Activated CD8-positive, alpha-beta T cell treated with anti-CD3 and anti-CD28 coated beads, Interleukin-2, amount 10 ng/mL, durations not matched to agents 7 days and 5 days (primary cell): ENCODE results near the gene VARS2. TPM values are rescaled to one million over a fixed set of nuclear protein-coding genes. Genes with fewer than 3 reads are reported as not detected.
"Not testable (repeated sequence)": the region's sequence is repeated elsewhere in the genome, so short reads cannot be mapped to it uniquely, and the experiment has no call there.

Source experiments
- ATAC-seq: fragments of 150-1000 bp; cut with Tn5 transposase; one replicate; pipeline ENCODE4 v1.10.0; 2021; ENCODE audit warnings: moderate library complexity
- CTCF ChIA-PET: fragments of 350-600 bp; sonication (Branson Sonifier 250); formaldehyde crosslinking; loops from one replicate; lab custom pipeline; 2021; ENCODE audit warnings: antibody characterized with exemption; lab: Charles Lee
- POLR2A ChIA-PET: fragments of 350-600 bp; sonication (Branson Sonifier 250); formaldehyde crosslinking; loops from one replicate; lab custom pipeline; 2021; ENCODE audit warnings: antibody characterized with exemption; lab: Charles Lee
- DNase-seq: peaks from one replicate; pipeline ENCODE4 v3.0.0-alpha.2; 2020
- H3K27ac Mint-ChIP-seq: one replicate; pipeline ENCODE4 v1.8.0; 2021; ENCODE audit warnings: mild to moderate bottlenecking, mixed read lengths
- H3K27me3 Mint-ChIP-seq: one replicate; pipeline ENCODE4 v1.8.0; 2021; ENCODE audit warnings: low read depth, mixed read lengths
- H3K36me3 Mint-ChIP-seq: one replicate; pipeline ENCODE4 v1.8.0; 2021; ENCODE audit warnings: low read depth, mixed read lengths
- H3K4me1 Mint-ChIP-seq: one replicate; pipeline ENCODE4 v1.8.0; 2021; ENCODE audit warnings: low read depth, mixed read lengths
- H3K4me3 Mint-ChIP-seq: one replicate; pipeline ENCODE4 v1.8.0; 2021; ENCODE audit warnings: mild to moderate bottlenecking, mixed read lengths
- H3K9me3 Mint-ChIP-seq: one replicate; pipeline ENCODE4 v1.8.0; 2022; ENCODE audit warnings: mixed read lengths; ENCODE audit not compliant: insufficient read depth
- total RNA-seq, 2 experiments: library from RNA; stranded (reverse); gene quantifications; one replicate each; pipeline ENCODE4 v1.2.3, GENCODE V29; 2021

The VARS2 gene
- total RNA-seq, 2 experiments from 2014 or later, result 38.4 to 38.8 TPM

- Mint-ChIP-seq H3K4me3 (peak overlapping the region; percentile 58), H3K27me3 (peaks cover 69% of the 10 kb centered on the region), H3K4me1 (peaks cover 9% of the 10 kb centered on the region), H3K9me3 (no peaks in the 10 kb centered on the region), H3K36me3 (no peaks in the 10 kb centered on the region), H3K27ac (no peak overlapping the region)
- ATAC-seq (no peak), DNase-seq (no peak)
- ChIA-PET CTCF (interaction anchor here (0.9 to 1.8 kb wide), 4 partner anchors 8 to 133 kb away, joined by 3 to 8 read pairs (median 5); no protein-coding TSS in a partner anchor), POLR2A (interaction anchor here (0.7 to 1.0 kb wide), 3 partner anchors 10 to 212 kb away, joined by 3 to 4 read pairs (median 4); partner anchors contain the start of gene VARS2)
Observed at GRCh38 chr6:30954631-30955366, 40.8 kb downstream of the VARS2 start.

- H3K9me3 Mint-ChIP-seq, result no peaks in the 10 kb centered on the region
- peak; percentile 92 for ATAC-seq
- peaks cover 9% of the 10 kb centered on the region for H3K4me1 Mint-ChIP-seq
- peak overlapping the region; percentile 58 for H3K4me3 Mint-ChIP-seq
- H3K27ac Mint-ChIP-seq, result no peak overlapping the region
- peaks cover 67% of the 10 kb centered on the region for H3K27me3 Mint-ChIP-seq
- ChIA-PET CTCF (interaction anchor here (0.9 to 1.8 kb wide), 4 partner anchors 8 to 132 kb away, joined by 3 to 8 read pairs (median 5); no protein-coding TSS in a partner anchor), POLR2A (interaction anchor here (0.7 to 1.0 kb wide), 3 partner anchors 9 to 212 kb away, joined by 3 to 4 read pairs (median 4); partner anchors contain the start of gene VARS2)
- peak; percentile 69 for DNase-seq
- H3K36me3 Mint-ChIP-seq, result no peaks in the 10 kb centered on the region
Observed at GRCh38 chr6:30955367-30956042, 41.5 kb downstream of the VARS2 start.

GRCh38 chr6:30957716-30958115, 43.7 kb downstream of the VARS2 start:
- ATAC-seq (no peak), DNase-seq (no peak)
- Mint-ChIP-seq H3K4me1 (peaks cover 9% of the 10 kb centered on the region), H3K9me3 (no peaks in the 10 kb centered on the region), H3K36me3 (no peaks in the 10 kb centered on the region), H3K27ac (no peak overlapping the region), H3K27me3 (peaks cover 50% of the 10 kb centered on the region), H3K4me3 (no peak overlapping the region)
- ChIA-PET POLR2A (no interaction called here), CTCF (interaction anchor here (0.9 to 1.1 kb wide), 2 partner anchors 42 to 130 kb away, joined by 3 read pairs; no protein-coding TSS in a partner anchor)

- DNase-seq (no peak), ATAC-seq (no peak)
- H3K27ac Mint-ChIP-seq, result no peak overlapping the region
- H3K4me3 Mint-ChIP-seq, result no peak overlapping the region
- POLR2A ChIA-PET, result no interaction called here
- no peaks in the 10 kb centered on the region for H3K36me3 Mint-ChIP-seq
- H3K9me3 Mint-ChIP-seq, result no peaks in the 10 kb centered on the region
- CTCF ChIA-PET, result interaction anchor here (0.7 kb wide), 1 partner anchor 126 kb away, joined by 3 read pairs; no protein-coding TSS in a partner anchor
- peaks cover 26% of the 10 kb centered on the region for H3K4me1 Mint-ChIP-seq
- H3K27me3 Mint-ChIP-seq, result peaks cover 51% of the 10 kb centered on the region
Observed at GRCh38 chr6:30960907-30961673, 47.1 kb downstream of the VARS2 start.

- Mint-ChIP-seq H3K27me3 (peaks cover 47% of the 10 kb centered on the region), H3K4me3 (no peak overlapping the region), H3K9me3 (no peaks in the 10 kb centered on the region), H3K4me1 (peaks cover 27% of the 10 kb centered on the region), H3K27ac (no peak overlapping the region), H3K36me3 (no peaks in the 10 kb centered on the region)
- no peak for ATAC-seq
- POLR2A ChIA-PET, result no interaction called here
- CTCF ChIA-PET, result no interaction called here
- DNase-seq, result no peak
Observed at GRCh38 chr6:30962716-30963115, 48.7 kb downstream of the VARS2 start.

- peaks cover 27% of the 10 kb centered on the region for H3K4me1 Mint-ChIP-seq
- H3K9me3 Mint-ChIP-seq, result no peaks in the 10 kb centered on the region
- H3K27me3 Mint-ChIP-seq, result peaks cover 41% of the 10 kb centered on the region
- ChIA-PET POLR2A (interaction anchor here (1.4 kb wide), 1 partner anchor 8 kb away, joined by 4 read pairs; no protein-coding TSS in a partner anchor), CTCF (no interaction called here)
- DNase-seq (no peak), ATAC-seq (no peak)
- H3K36me3 Mint-ChIP-seq, result no peaks in the 10 kb centered on the region
- H3K27ac Mint-ChIP-seq, result no peak overlapping the region
- no peak overlapping the region for H3K4me3 Mint-ChIP-seq
Observed at GRCh38 chr6:30963641-30964040, 49.6 kb downstream of the VARS2 start.

GRCh38 chr6:30964075-30964474, 50.0 kb downstream of the VARS2 start:
- Mint-ChIP-seq H3K9me3 (no peaks in the 10 kb centered on the region), H3K4me3 (no peak overlapping the region), H3K27ac (no peak overlapping the region), H3K4me1 (peaks cover 27% of the 10 kb centered on the region), H3K36me3 (no peaks in the 10 kb centered on the region), H3K27me3 (peaks cover 40% of the 10 kb centered on the region)
- ChIA-PET POLR2A (interaction anchor here (1.4 kb wide), 1 partner anchor 9 kb away, joined by 4 read pairs; no protein-coding TSS in a partner anchor), CTCF (no interaction called here)
- peak; percentile 49 for ATAC-seq
- DNase-seq, result peak; percentile 41

- CTCF ChIA-PET, result interaction anchor here (1.0 kb wide), 1 partner anchor 22 kb away, joined by 3 read pairs; no protein-coding TSS in a partner anchor
- POLR2A ChIA-PET, result interaction anchor here (1.4 kb wide), 1 partner anchor 10 kb away, joined by 4 read pairs; no protein-coding TSS in a partner anchor
- Mint-ChIP-seq H3K4me1 (peaks cover 27% of the 10 kb centered on the region), H3K4me3 (no peak overlapping the region), H3K27me3 (peaks cover 36% of the 10 kb centered on the region), H3K9me3 (no peaks in the 10 kb centered on the region), H3K27ac (no peak overlapping the region), H3K36me3 (no peaks in the 10 kb centered on the region)
- DNase-seq (peak; percentile 28), ATAC-seq (peak; percentile 45)
Observed at GRCh38 chr6:30965140-30965601, 51.1 kb downstream of the VARS2 start.

GRCh38 chr6:30966154-30966553, 52.1 kb downstream of the VARS2 start:
- Mint-ChIP-seq H3K9me3 (no peaks in the 10 kb centered on the region), H3K4me3 (no peak overlapping the region), H3K27me3 (peaks cover 33% of the 10 kb centered on the region), H3K36me3 (no peaks in the 10 kb centered on the region), H3K27ac (no peak overlapping the region), H3K4me1 (peaks cover 27% of the 10 kb centered on the region)
- ATAC-seq (peak; percentile 50), DNase-seq (no peak)
- POLR2A ChIA-PET, result no interaction called here
- CTCF ChIA-PET, result interaction anchor here (1.3 kb wide), 1 partner anchor 19 kb away, joined by 3 read pairs; no protein-coding TSS in a partner anchor

- CTCF ChIA-PET, POLR2A ChIA-PET, H3K27ac Mint-ChIP-seq, ATAC-seq, H3K36me3 Mint-ChIP-seq, H3K9me3 Mint-ChIP-seq, H3K4me3 Mint-ChIP-seq, DNase-seq: not testable (repeated sequence)
- H3K27me3 Mint-ChIP-seq, result peaks cover 45% of the 10 kb centered on the region
- peaks cover 20% of the 10 kb centered on the region for H3K4me1 Mint-ChIP-seq
Observed at GRCh38 chr6:30969171-30969570, 55.1 kb downstream of the VARS2 start.

- Mint-ChIP-seq H3K9me3 (no peaks in the 10 kb centered on the region), H3K27ac (no peak overlapping the region), H3K27me3 (peaks cover 35% of the 10 kb centered on the region), H3K4me3 (no peak overlapping the region), H3K4me1 (peaks cover 3% of the 10 kb centered on the region), H3K36me3 (no peaks in the 10 kb centered on the region)
- ChIA-PET POLR2A (no interaction called here), CTCF (no interaction called here)
- no peak for ATAC-seq
- no peak for DNase-seq
Observed at GRCh38 chr6:30970946-30971345, 56.9 kb downstream of the VARS2 start.
